B cell (primary cell): ENCODE data around the gene FAM53B. TPM values are rescaled to one million over a fixed set of nuclear protein-coding genes. Genes with fewer than 3 reads are reported as not detected.

Experiments
- ATAC-seq: fragments of 200-7000 bp; cut with Tn5 transposase; one replicate; pipeline ENCODE4 v1.10.0; 2021; ENCODE audit warnings: low read depth, mild to moderate bottlenecking, moderate number of reproducible peaks, moderate library complexity
- CTCF ChIA-PET: fragments of 350-600 bp; sonication (Branson Sonifier 250); formaldehyde crosslinking; loops from one replicate; lab custom pipeline; 2021; ENCODE audit warnings: antibody characterized with exemption, inconsistent platforms; lab: Charles Lee
- POLR2A ChIA-PET: fragments of 350-600 bp; sonication (Branson Sonifier 250); formaldehyde crosslinking; loops from one replicate; lab custom pipeline; 2021; ENCODE audit warnings: antibody characterized with exemption; lab: Charles Lee
- DNase-seq: peaks from one replicate; pipeline ENCODE4 v3.0.0; 2013
- H2AFZ ChIP-seq: 2 replicates; pipeline ENCODE4 v1.6.1; 2012; ENCODE audit warnings: mild to moderate bottlenecking, low read depth, low read length; ENCODE audit not compliant: insufficient read depth, poor library complexity, severe bottlenecking
- H3K27ac ChIP-seq, 2 donors: 1 replicate in 1 of 2; 2 replicates in 1 of 2; pipeline ENCODE4 v1.5.1; 2012 to 2013; ENCODE audit warnings: low read length in 2 of 2, mild to moderate bottlenecking in 2 of 2, moderate library complexity in 1 of 2
- H3K27me3 ChIP-seq, 4 experiments: fragments of 200-600 bp in 1 of 4; sonication (generic) in 1 of 4; replicated peaks in 1 of 4; 1 replicate in 2 of 4; 2 replicates in 2 of 4; pipeline versions ENCODE4 v1.6.1 to v1.7.0; 2013 to 2016; ENCODE audit warnings: low read length in 3 of 4, mild to moderate bottlenecking in 2 of 4, mixed read lengths in 1 of 4, moderate library complexity in 1 of 4; ENCODE audit not compliant: insufficient read depth in 4 of 4, control insufficient read depth in 3 of 4; ENCODE audit errors: control extremely low read depth in 1 of 4
- H3K36me3 ChIP-seq, 2 experiments: replicated peaks in 1 of 2; 1 replicate in 1 of 2; 2 replicates in 1 of 2; pipeline versions ENCODE4 v1.6.1 to v1.7.1; 2013; ENCODE audit warnings: low read length in 1 of 2; ENCODE audit not compliant: insufficient read depth in 2 of 2, control insufficient read depth in 1 of 2; ENCODE audit errors: control extremely low read depth in 1 of 2, extremely low read depth in 1 of 2
- H3K4me1 ChIP-seq, 2 donors: fragments of 200-600 bp in 1 of 2; sonication (generic) in 1 of 2; 1 replicate in 1 of 2; 2 replicates in 1 of 2; pipeline versions ENCODE4 v1.5.1 to v1.6.1; 2013 to 2017; ENCODE audit warnings: low read length in 2 of 2; ENCODE audit not compliant: control insufficient read depth in 2 of 2, insufficient read depth in 2 of 2
- H3K4me2 ChIP-seq: replicated peaks from 2 replicates; pipeline ENCODE3; 2012; ENCODE audit warnings: mild to moderate bottlenecking, low read depth, low read length; ENCODE audit not compliant: poor library complexity, severe bottlenecking
- H3K4me3 ChIP-seq, 5 experiments: fragments of 200-600 bp in 1 of 5; sonication (generic) in 1 of 5; 1 replicate in 3 of 5; 2 replicates in 2 of 5; pipeline versions ENCODE4 v1.5.1 to v1.7.0; 2011 to 2016; ENCODE audit warnings: low read length in 4 of 5, mild to moderate bottlenecking in 4 of 5, low read depth in 2 of 5, control low read depth in 1 of 5, moderate library complexity in 1 of 5; ENCODE audit not compliant: insufficient read depth in 1 of 5; ENCODE audit errors: control extremely low read depth in 1 of 5, extremely low read depth in 1 of 5
- H3K79me2 ChIP-seq: fragments of 200-600 bp; sonication (generic); one replicate; pipeline ENCODE4 v1.6.0; 2016; ENCODE audit warnings: low read length; ENCODE audit not compliant: control insufficient read depth, insufficient read depth
- H3K9ac ChIP-seq: fragments of 200-600 bp; sonication (generic); 2 replicates; pipeline ENCODE4 v1.6.1; 2017; ENCODE audit warnings: mild to moderate bottlenecking, low read length, moderate library complexity
- H3K9me3 ChIP-seq, 3 donors: one replicate each; pipeline versions ENCODE4 v1.6.1 to v1.7.1; 2013; ENCODE audit warnings: low read length in 2 of 3; ENCODE audit not compliant: control insufficient read depth in 2 of 3, insufficient read depth in 1 of 3; ENCODE audit errors: control extremely low read depth in 1 of 3
- H4K20me1 ChIP-seq: 2 replicates; pipeline ENCODE4 v1.6.0; 2012; ENCODE audit warnings: mild to moderate bottlenecking, low read length; ENCODE audit not compliant: insufficient read depth, control insufficient read depth, poor library complexity, severe bottlenecking
- H3K27ac Mint-ChIP-seq: one replicate; pipeline ENCODE4 v1.8.0; 2021; ENCODE audit warnings: mixed read lengths
- H3K27me3 Mint-ChIP-seq: one replicate; pipeline ENCODE4 v1.8.0; 2021; ENCODE audit warnings: mixed read lengths
- H3K4me1 Mint-ChIP-seq: one replicate; pipeline ENCODE4 v1.8.0; 2021; ENCODE audit warnings: mixed read lengths
- H3K4me3 Mint-ChIP-seq: one replicate; pipeline ENCODE4 v1.8.0; 2021; ENCODE audit warnings: mixed read lengths
- H3K9me3 Mint-ChIP-seq: one replicate; pipeline ENCODE4 v1.8.0; 2022; ENCODE audit warnings: mixed read lengths; ENCODE audit not compliant: insufficient read depth
- EZH2 ChIP-seq: IDR thresholded peaks from 2 replicates; pipeline ENCODE4 v1.6.1; 2012; ENCODE audit warnings: borderline replicate concordance, low read depth, mild to moderate bottlenecking, moderate library complexity, low read length; ENCODE audit not compliant: insufficient read depth, poor library complexity, severe bottlenecking
- WGBS: methylation state at CpG from one replicate; pipeline ENCODE4 v1.1.5; 2013; ENCODE audit warnings: missing lambda C conversion rate; ENCODE audit not compliant: insufficient coverage; 5-methylcytosine and 5-hydroxymethylcytosine counted together
- intact Hi-C: fragments of 100-400 bp; cut with micrococcal nuclease; formaldehyde crosslinking; loops from one replicate; pipeline ENCODE4 v1.10.0; 2022
- polyA plus RNA-seq: library from polyadenylated mRNA; depleted of rRNA; stranded (reverse); fragments of >200 nt; gene quantifications from 2 replicates; pipeline ENCODE4 v1.2.3, GENCODE V29; 2012
- total RNA-seq, 2 donors: library from RNA; stranded (reverse); fragments of 120-200 nt in 1 of 2; gene quantifications; 1 replicate in 1 of 2; 2 replicates in 1 of 2; pipeline versions ENCODE4 v1.2.3 to v1.2.4, GENCODE V29; 2013 to 2022
- TF ChIP-seq, protein P1 (sequence below): fragments of 200-600 bp; IDR thresholded peaks from one replicate; pipeline ENCODE4 v1.8.0; 2022; ENCODE audit warnings: antibody characterized with exemption, mild to moderate bottlenecking

Gene FAM53B
- total and polyA plus RNA-seq, 2 donors (not counting 1 experiment from before 2014, with no cell fraction given) = 51.2 to 186 TPM

DNA sequence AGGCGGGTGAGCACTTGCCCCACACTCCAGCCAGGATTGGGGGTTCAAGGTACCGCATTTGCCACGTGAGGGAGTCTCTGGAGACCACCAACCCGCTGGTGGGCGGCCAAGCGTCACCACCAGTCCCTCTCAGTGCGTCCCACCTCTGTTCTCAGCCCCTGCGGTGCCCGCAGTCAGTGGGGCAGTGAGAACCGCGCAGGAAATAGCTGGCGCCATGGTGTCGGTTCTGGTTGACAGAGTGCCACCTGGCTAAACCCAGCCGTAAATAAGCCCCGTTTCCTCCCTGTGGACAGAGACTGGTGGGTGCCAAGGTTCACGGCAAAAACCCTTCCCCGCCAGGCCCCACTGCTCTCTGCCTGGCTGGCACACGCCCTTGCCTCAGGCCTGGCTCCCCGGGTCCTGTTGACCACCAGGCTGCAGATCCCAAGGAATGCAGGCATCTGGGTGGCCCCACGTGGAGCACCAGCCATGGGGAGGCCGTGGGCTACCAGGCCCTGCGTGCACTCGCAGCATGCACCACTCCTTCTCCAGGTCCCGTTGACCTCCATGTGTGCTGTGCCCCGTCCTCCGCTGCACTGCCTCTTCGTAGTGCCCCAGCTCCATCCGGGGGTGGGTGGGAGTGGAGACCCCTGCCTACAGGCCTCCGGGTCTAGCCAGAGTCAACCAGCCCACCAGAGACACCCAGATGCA lies 142.6 kb downstream of the FAM53B start:
- peaks cover 91% of the 10 kb centered on the region for H3K79me2 ChIP-seq
- TF ChIP-seq, protein P1, sequence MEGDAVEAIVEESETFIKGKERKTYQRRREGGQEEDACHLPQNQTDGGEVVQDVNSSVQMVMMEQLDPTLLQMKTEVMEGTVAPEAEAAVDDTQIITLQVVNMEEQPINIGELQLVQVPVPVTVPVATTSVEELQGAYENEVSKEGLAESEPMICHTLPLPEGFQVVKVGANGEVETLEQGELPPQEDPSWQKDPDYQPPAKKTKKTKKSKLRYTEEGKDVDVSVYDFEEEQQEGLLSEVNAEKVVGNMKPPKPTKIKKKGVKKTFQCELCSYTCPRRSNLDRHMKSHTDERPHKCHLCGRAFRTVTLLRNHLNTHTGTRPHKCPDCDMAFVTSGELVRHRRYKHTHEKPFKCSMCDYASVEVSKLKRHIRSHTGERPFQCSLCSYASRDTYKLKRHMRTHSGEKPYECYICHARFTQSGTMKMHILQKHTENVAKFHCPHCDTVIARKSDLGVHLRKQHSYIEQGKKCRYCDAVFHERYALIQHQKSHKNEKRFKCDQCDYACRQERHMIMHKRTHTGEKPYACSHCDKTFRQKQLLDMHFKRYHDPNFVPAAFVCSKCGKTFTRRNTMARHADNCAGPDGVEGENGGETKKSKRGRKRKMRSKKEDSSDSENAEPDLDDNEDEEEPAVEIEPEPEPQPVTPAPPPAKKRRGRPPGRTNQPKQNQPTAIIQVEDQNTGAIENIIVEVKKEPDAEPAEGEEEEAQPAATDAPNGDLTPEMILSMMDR = no peak
- no peak for TF ChIP-seq EZH2
- no peaks in the 10 kb centered on the region for H4K20me1 ChIP-seq
- ChIA-PET POLR2A (interaction anchor here (0.6 to 8.8 kb wide), 18 partner anchors 9 to 141 kb away, joined by 3 to 163 read pairs (median 10); no protein-coding TSS in a partner anchor), CTCF (interaction anchor here (0.6 to 8.8 kb wide), 15 partner anchors 11 to 144 kb away, joined by 3 to 74 read pairs (median 9); no protein-coding TSS in a partner anchor)
- no peaks in the 10 kb centered on the region for H3K36me3 ChIP-seq
- Mint-ChIP-seq H3K4me3 (peak overlapping the region; percentile 52), H3K27me3 (no peaks in the 10 kb centered on the region), H3K4me1 (peaks cover 94% of the 10 kb centered on the region), H3K9me3 (no peaks in the 10 kb centered on the region), H3K27ac (peak overlapping the region; percentile 99)
- peak overlapping the region in 2 of 5 experiments; percentile 5 to 18 for H3K4me3 ChIP-seq
- WGBS = 6% methylated on average over 24 of the region's 29 CpGs
- no peak overlapping the region for H2AFZ ChIP-seq
- DNase-seq (peak; percentile 96), ATAC-seq (peak; percentile 85)
- intact Hi-C loops = loop anchor here (1.0 kb wide), 8 partner anchors 11 to 140 kb away; no protein-coding TSS in a partner anchor
- H3K4me2 ChIP-seq = peak overlapping the region; percentile 75
- no peaks in the 10 kb centered on the region for H3K27me3 ChIP-seq
- H3K27ac ChIP-seq = peak overlapping the region; percentile 90 to 99
- H3K9me3 ChIP-seq = no peaks in the 10 kb centered on the region
- peaks cover 98 to 100% of the 10 kb centered on the region in 2 donors for H3K4me1 ChIP-seq
- H3K9ac ChIP-seq = peak overlapping the region; percentile 42

DNA sequence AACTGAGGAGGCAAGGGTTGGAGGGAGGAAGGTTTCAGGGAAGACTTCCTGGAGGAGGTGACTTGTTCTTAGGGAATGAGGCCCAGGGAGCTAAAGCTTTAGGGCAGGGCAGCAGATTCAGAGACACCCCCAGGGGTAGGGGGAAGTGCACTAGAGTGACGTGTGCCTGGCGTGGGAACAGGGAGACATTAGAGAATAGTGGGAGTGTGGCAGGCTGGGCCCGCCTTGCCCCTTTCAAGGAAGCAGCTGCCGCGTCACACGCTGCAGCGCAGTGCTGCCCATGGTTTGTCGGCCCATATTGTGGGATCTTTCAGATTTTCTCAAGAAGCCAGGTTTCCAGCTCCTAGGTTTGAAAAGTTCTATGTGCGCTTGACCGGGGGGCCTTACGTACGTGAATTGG lies 143.2 kb downstream of the FAM53B start:
- Histone ChIP-seq H3K4me3 (peak overlapping the region in 2 of 5 experiments; percentile 5 to 18), H3K9me3 (no peaks in the 10 kb centered on the region), H3K79me2 (peaks cover 91% of the 10 kb centered on the region), H3K9ac (peak overlapping the region; percentile 21), H3K4me1 (peaks cover 98 to 100% of the 10 kb centered on the region in 2 donors), H3K36me3 (no peaks in the 10 kb centered on the region), H4K20me1 (no peaks in the 10 kb centered on the region), H3K27ac (peak overlapping the region; percentile 90 to 99), H2AFZ (no peak overlapping the region), H3K27me3 (no peaks in the 10 kb centered on the region), H3K4me2 (peak overlapping the region; percentile 75)
- POLR2A ChIA-PET = interaction anchor here (0.6 to 8.8 kb wide), 18 partner anchors 8 to 142 kb away, joined by 3 to 163 read pairs (median 10); no protein-coding TSS in a partner anchor
- peak overlapping the region; percentile 99 for H3K27ac Mint-ChIP-seq
- ATAC-seq = peak; percentile 19
- intact Hi-C loops = loop anchor here (1.0 kb wide), 8 partner anchors 11 to 140 kb away; no protein-coding TSS in a partner anchor
- TF ChIP-seq, protein P1 = no peak
- no peak for TF ChIP-seq EZH2
- DNase-seq = no peak
- peak overlapping the region; percentile 52 for H3K4me3 Mint-ChIP-seq
- no peaks in the 10 kb centered on the region for H3K9me3 Mint-ChIP-seq
- 4% methylated on average over 12 of the region's 12 CpGs for WGBS
- no peaks in the 10 kb centered on the region for H3K27me3 Mint-ChIP-seq
- H3K4me1 Mint-ChIP-seq = peaks cover 95% of the 10 kb centered on the region
- CTCF ChIA-PET = interaction anchor here (0.6 to 8.8 kb wide), 16 partner anchors 10 to 145 kb away, joined by 3 to 74 read pairs (median 9); no protein-coding TSS in a partner anchor
